Measurements from ENCODE around the gene VWC2L.

VWC2L gene

GRCh38 chr2:214624166-214624760 is 213.4 kb downstream of the VWC2L start:
- no peak overlapping the region for H3K4me3 ChIP-seq (replicated peaks in 1 of 2; ENCODE audit: low read depth in 2 of 2, low read length in 2 of 2)
- no peak for DNase-seq (ENCODE audit: low read depth in 2 of 2)
- TF ChIP-seq CTCF (IDR thresholded peaks at IDR 0.05; ENCODE audit: low read depth, low read length): no peak

DNA sequence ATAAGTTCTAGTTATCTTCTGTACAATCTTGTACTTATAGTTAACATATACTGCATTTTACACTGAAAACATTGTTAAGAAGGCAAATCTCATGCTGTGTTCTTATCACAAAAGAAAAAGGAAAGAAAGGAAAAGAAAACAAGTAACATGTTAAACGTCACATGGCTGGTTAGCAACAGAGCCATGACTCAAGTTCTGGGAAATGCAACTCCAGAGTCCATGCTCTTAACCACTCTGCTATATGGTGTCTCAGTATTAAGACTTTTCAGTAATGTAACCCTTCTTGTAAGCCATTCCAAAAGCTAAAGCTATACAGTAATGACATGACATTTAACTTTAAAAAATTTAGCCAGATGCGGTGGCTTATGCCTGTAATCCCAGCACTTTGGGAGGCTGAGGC is 217.2 kb downstream of the VWC2L start:
- DNase-seq (ENCODE audit: low read depth in 2 of 2): no peak
- H3K4me3 ChIP-seq (replicated peaks in 1 of 2; ENCODE audit: low read depth in 2 of 2, low read length in 2 of 2): no peak overlapping the region
- TF ChIP-seq CTCF (IDR thresholded peaks at IDR 0.05; ENCODE audit: low read depth, low read length): no peak

Measured in cardiac fibroblast (primary cell).